PC-3 (cell line): ENCODE data around the gene ADAMTSL1.

Experiments used
- EZH2 ChIP-seq: fragments of 300-600 bp; sonication (generic); IDR thresholded peaks from one replicate; pipeline ENCODE4 v1.6.1; 2017; ENCODE audit warnings: antibody characterized with exemption, mild to moderate bottlenecking, low read length; ENCODE audit not compliant: unreplicated experiment
- TF ChIP-seq, protein P1 (sequence below): fragments of 300-600 bp; sonication (generic); conservative IDR thresholded peaks from 2 replicates; pipeline ENCODE4 v1.5.1; 2017; ENCODE audit warnings: antibody characterized with exemption, low read depth, mild to moderate bottlenecking, low read length

DNA sequence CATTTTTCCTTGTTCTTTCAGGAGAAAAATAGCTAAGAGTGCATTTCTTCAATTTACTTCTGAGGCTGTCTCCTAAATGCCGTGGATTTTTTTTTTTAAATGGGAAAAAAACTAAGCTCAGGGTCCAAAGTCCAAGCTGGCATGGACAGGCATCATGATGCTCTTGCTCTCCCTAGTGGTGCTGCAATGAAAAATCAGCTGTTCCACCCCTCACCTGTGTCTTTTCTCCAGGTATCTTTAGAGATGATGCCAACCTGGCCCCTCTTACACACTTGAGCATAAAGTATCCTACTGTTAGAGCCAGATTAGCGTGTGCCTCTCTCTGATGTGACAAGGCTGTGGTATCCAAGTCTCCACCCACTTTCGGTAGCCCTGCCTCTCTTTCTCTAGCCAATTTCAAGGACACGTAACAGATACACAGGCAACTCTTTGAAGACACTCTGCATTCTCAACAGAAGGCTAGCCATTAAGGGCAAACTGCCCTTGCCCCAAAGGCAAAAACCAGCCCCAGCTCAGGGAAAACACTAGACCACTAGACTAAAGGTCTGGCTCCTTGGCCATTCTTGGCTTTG is 350.2 kb downstream of the ADAMTSL1 start:
- TF ChIP-seq, protein P1, sequence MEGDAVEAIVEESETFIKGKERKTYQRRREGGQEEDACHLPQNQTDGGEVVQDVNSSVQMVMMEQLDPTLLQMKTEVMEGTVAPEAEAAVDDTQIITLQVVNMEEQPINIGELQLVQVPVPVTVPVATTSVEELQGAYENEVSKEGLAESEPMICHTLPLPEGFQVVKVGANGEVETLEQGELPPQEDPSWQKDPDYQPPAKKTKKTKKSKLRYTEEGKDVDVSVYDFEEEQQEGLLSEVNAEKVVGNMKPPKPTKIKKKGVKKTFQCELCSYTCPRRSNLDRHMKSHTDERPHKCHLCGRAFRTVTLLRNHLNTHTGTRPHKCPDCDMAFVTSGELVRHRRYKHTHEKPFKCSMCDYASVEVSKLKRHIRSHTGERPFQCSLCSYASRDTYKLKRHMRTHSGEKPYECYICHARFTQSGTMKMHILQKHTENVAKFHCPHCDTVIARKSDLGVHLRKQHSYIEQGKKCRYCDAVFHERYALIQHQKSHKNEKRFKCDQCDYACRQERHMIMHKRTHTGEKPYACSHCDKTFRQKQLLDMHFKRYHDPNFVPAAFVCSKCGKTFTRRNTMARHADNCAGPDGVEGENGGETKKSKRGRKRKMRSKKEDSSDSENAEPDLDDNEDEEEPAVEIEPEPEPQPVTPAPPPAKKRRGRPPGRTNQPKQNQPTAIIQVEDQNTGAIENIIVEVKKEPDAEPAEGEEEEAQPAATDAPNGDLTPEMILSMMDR, result peak; percentile 71
- no peak for TF ChIP-seq EZH2
